Loucy (cell line): ENCODE results near the gene BDKRB1.

ENCODE experiments used
- H2AFZ ChIP-seq: fragments of 200-600 bp; sonication (generic); 2 replicates; pipeline ENCODE4 v1.6.0; 2016; ENCODE audit warnings: antibody characterized with exemption, mild to moderate bottlenecking, low read length, moderate library complexity
- H3F3A ChIP-seq: fragments of 200-600 bp; 2 replicates; pipeline ENCODE4 v1.6.0; 2016; ENCODE audit warnings: antibody characterized with exemption, low read depth, mild to moderate bottlenecking
- H3K27me3 ChIP-seq: fragments of 200-600 bp; sonication (generic); 2 replicates; pipeline ENCODE4 v1.6.1; 2014; ENCODE audit warnings: low read length, mild to moderate bottlenecking; ENCODE audit not compliant: insufficient read depth, poor library complexity, severe bottlenecking
- H3K36me3 ChIP-seq: fragments of 200-600 bp; sonication (generic); 2 replicates; pipeline ENCODE4 v1.6.1; 2016; ENCODE audit warnings: low read length; ENCODE audit not compliant: insufficient read depth
- H3K4me1 ChIP-seq: fragments of 200-600 bp; sonication (generic); 2 replicates; pipeline ENCODE4 v1.5.1; 2014; ENCODE audit warnings: low read length, mild to moderate bottlenecking; ENCODE audit not compliant: insufficient read depth, poor library complexity, severe bottlenecking
- H3K4me2 ChIP-seq: fragments of 200-600 bp; sonication (generic); 2 replicates; pipeline ENCODE4 v1.6.0; 2014; ENCODE audit warnings: antibody characterized with exemption, low read length, low read depth, mild to moderate bottlenecking; ENCODE audit not compliant: poor library complexity, severe bottlenecking
- H3K4me3 ChIP-seq: fragments of 200-600 bp; sonication (generic); 2 replicates; pipeline ENCODE4 v1.5.1; 2014; ENCODE audit warnings: low read length, mild to moderate bottlenecking, mixed read lengths; ENCODE audit not compliant: poor library complexity, severe bottlenecking
- H3K79me2 ChIP-seq: fragments of 200-600 bp; sonication (generic); 2 replicates; pipeline ENCODE4 v1.6.1; 2014; ENCODE audit warnings: low read length; ENCODE audit not compliant: insufficient read depth
- H3K9ac ChIP-seq: fragments of 200-600 bp; sonication (generic); 2 replicates; pipeline ENCODE4 v1.6.0; 2014; ENCODE audit warnings: mild to moderate bottlenecking, low read depth, low read length, moderate library complexity; ENCODE audit not compliant: poor library complexity, severe bottlenecking
- H3K9me2 ChIP-seq: fragments of 200-600 bp; sonication (generic); replicated peaks from 2 replicates; pipeline ENCODE4 v1.6.1; 2016; ENCODE audit warnings: low read depth, low read length, mixed read lengths
- H3K9me3 ChIP-seq: fragments of 200-600 bp; sonication (generic); 2 replicates; pipeline ENCODE4 v1.6.1; 2014; ENCODE audit warnings: mild to moderate bottlenecking, antibody characterized with exemption, low read length, low read depth; ENCODE audit not compliant: insufficient read depth
- H4K20me1 ChIP-seq: fragments of 200-600 bp; sonication (generic); 2 replicates; pipeline ENCODE4 v1.6.0; 2014; ENCODE audit warnings: antibody characterized with exemption, low read length, mild to moderate bottlenecking; ENCODE audit not compliant: insufficient read depth, poor library complexity, severe bottlenecking
- EZH2phosphoT487 ChIP-seq: fragments of 200-600 bp; IDR thresholded peaks from 2 replicates; pipeline ENCODE4 v1.6.1; 2018; ENCODE audit warnings: antibody characterized with exemption, mild to moderate bottlenecking, moderate library complexity, borderline replicate concordance
- TF ChIP-seq, protein P1 (sequence below): fragments of 200-600 bp; sonication (generic); conservative IDR thresholded peaks from 2 replicates; pipeline ENCODE4 v1.5.1; 2014; ENCODE audit warnings: mild to moderate bottlenecking, antibody characterized with exemption, low read length

Gene BDKRB1

DNA sequence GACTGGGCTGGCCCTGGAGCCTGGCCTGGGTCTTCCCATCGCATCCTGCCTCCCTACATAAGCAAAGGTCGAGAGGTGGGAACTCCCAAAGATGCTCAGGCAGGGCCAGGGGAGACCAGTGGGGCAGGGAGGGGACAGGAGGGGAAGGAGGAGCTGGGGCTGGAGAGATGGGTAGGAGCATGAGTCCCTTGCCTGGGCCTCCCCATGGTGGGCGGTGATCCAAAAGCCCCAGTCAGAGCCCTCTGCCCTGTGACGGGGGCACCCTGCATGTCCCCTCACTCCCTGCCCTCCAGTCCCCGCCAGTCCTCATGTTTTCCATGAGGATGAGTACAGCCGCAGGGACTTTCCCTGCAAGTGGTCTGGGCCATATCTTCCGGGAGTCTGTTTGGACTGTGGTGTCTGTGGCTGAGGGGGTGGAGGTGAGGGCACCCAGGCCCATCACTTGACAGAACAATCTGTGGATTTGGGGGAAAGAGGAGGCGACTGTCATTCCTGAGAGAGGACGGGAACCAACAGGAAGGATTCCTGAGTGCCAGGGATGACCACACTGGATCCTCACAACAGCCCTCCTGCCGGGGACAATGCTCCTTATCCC is 42.0 kb upstream of the BDKRB1 start:
- Histone ChIP-seq H3K27me3 (no peaks in the 10 kb centered on the region), H3K4me3 (no peak overlapping the region), H4K20me1 (no peaks in the 10 kb centered on the region), H3K9me2 (no peaks in the 10 kb centered on the region; the same call in 1 of the 2 replicates), H3K4me1 (no peaks in the 10 kb centered on the region), H2AFZ (no peak overlapping the region), H3K4me2 (no peak overlapping the region), H3K79me2 (no peaks in the 10 kb centered on the region), H3K36me3 (no peaks in the 10 kb centered on the region), H3F3A (no peaks in the 10 kb centered on the region), H3K9me3 (no peaks in the 10 kb centered on the region), H3K9ac (no peak overlapping the region)
- TF ChIP-seq EZH2phosphoT487 = no peak
- TF ChIP-seq, protein P1, sequence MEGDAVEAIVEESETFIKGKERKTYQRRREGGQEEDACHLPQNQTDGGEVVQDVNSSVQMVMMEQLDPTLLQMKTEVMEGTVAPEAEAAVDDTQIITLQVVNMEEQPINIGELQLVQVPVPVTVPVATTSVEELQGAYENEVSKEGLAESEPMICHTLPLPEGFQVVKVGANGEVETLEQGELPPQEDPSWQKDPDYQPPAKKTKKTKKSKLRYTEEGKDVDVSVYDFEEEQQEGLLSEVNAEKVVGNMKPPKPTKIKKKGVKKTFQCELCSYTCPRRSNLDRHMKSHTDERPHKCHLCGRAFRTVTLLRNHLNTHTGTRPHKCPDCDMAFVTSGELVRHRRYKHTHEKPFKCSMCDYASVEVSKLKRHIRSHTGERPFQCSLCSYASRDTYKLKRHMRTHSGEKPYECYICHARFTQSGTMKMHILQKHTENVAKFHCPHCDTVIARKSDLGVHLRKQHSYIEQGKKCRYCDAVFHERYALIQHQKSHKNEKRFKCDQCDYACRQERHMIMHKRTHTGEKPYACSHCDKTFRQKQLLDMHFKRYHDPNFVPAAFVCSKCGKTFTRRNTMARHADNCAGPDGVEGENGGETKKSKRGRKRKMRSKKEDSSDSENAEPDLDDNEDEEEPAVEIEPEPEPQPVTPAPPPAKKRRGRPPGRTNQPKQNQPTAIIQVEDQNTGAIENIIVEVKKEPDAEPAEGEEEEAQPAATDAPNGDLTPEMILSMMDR = no peak

DNA sequence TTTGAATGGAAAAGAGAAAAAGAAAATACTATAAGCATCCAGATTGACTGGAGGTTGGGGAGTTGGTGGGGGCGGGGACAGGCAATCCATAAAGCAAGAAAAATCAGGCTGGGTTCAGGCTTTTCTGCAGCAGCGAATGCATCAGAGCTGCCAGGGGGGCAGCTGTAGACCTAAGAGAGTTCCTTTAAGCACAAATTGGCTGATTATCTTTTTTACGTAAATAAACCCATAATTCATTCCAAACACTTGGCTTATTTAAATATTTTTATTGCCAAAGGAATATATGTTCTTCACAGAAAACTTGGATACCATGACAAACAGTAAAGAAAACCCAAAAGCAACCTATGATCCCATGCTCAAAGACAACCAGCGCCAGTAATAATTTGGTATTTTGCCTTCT is 41.2 kb upstream of the BDKRB1 start:
- H3K36me3 ChIP-seq = no peaks in the 10 kb centered on the region
- H3K79me2 ChIP-seq = no peaks in the 10 kb centered on the region
- no peak overlapping the region for H2AFZ ChIP-seq
- no peaks in the 10 kb centered on the region; the same call in 1 of the 2 replicates for H3K9me2 ChIP-seq
- H3K27me3 ChIP-seq = no peaks in the 10 kb centered on the region
- no peak overlapping the region for H3K4me2 ChIP-seq
- no peak overlapping the region for H3K4me3 ChIP-seq
- no peaks in the 10 kb centered on the region for H3F3A ChIP-seq
- H3K9ac ChIP-seq = no peak overlapping the region
- H3K4me1 ChIP-seq = no peaks in the 10 kb centered on the region
- no peaks in the 10 kb centered on the region for H3K9me3 ChIP-seq
- TF ChIP-seq, protein P1 = no peak
- no peak for TF ChIP-seq EZH2phosphoT487
- no peaks in the 10 kb centered on the region for H4K20me1 ChIP-seq

DNA sequence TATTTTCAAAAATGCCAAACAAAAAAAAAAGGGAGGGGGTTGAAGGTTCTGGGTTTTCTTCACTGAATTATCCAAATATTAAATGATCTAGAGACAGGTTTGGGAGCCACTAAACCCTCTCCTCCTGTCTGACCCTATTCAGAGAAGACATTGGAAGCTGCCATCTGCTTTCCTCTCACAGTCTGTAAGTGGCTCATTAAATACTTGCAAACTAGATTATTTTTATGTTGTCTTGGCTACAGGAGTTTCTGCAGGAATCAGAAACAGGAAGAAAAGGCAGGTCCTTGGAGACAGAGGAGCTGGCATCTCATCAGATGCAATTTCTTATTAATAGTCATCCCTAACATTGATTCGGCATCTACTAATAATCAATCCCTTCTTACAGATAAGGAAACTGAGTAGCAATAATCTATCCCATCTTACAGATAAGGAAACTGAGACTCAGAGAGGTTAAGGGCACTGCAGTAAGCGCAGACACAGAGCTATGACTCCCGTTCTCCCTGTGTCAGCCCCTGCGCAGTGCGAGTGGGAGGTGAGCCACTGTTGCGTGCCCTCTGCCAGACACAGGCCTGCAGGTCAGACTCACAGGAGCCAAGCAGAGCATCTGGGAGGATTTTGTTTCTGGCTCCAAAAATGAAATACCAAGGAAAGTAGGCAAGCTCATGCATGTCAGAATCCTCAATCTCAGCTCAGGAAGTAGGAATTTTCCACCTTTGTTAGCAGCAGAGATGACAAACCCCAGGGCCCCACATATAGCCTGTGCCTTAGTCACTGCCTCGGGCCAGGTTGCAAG is 40.4 kb upstream of the BDKRB1 start:
- Histone ChIP-seq H3K4me2 (no peak overlapping the region), H3K9ac (no peak overlapping the region), H3K9me2 (no peaks in the 10 kb centered on the region; the same call in 1 of the 2 replicates), H3F3A (no peaks in the 10 kb centered on the region), H3K4me3 (no peak overlapping the region), H3K79me2 (no peaks in the 10 kb centered on the region), H4K20me1 (no peaks in the 10 kb centered on the region), H3K9me3 (no peaks in the 10 kb centered on the region), H3K4me1 (no peaks in the 10 kb centered on the region), H3K27me3 (no peaks in the 10 kb centered on the region), H3K36me3 (no peaks in the 10 kb centered on the region), H2AFZ (no peak overlapping the region)
- TF ChIP-seq, protein P1 = no peak
- no peak for TF ChIP-seq EZH2phosphoT487
